GM21737 (cell line): ENCODE measurements around the gene TCF7.
"Not testable (repeated sequence)": the region's sequence is repeated elsewhere in the genome, so short reads cannot be mapped to it uniquely, and the experiment has no call there.

Experiments used
- ATAC-seq: cut with Tn5 transposase; IDR thresholded peaks from one replicate; pipeline ENCODE4 v1.9.1; 2021; ENCODE audit warnings: mild to moderate bottlenecking, moderate library complexity; ENCODE audit not compliant: unreplicated experiment

The TCF7 gene

GRCh38 chr5:134143431-134143830 lies 28.9 kb downstream of the TCF7 start:
- ATAC-seq = no peak

- no peak for ATAC-seq
These were observed 29.8 kb downstream of the TCF7 start for GRCh38 chr5:134143944-134144941.

GRCh38 chr5:134145041-134145757 lies 30.7 kb downstream of the TCF7 start:
- ATAC-seq = no peak

- no peak for ATAC-seq
These were observed 31.5 kb downstream of the TCF7 start for GRCh38 chr5:134145779-134146581.

GRCh38 chr5:134146651-134147518 lies 32.4 kb downstream of the TCF7 start:
- ATAC-seq = no peak

GRCh38 chr5:134148316-134148715 lies 33.8 kb downstream of the TCF7 start:
- no peak for ATAC-seq

- ATAC-seq = no peak
These were observed 34.6 kb downstream of the TCF7 start for GRCh38 chr5:134148986-134149539.

GRCh38 chr5:134149571-134150303 lies 35.3 kb downstream of the TCF7 start:
- no peak for ATAC-seq

GRCh38 chr5:134151723-134152122 lies 37.2 kb downstream of the TCF7 start:
- no peak for ATAC-seq

- ATAC-seq = not testable (repeated sequence)
These were observed 37.8 kb downstream of the TCF7 start for GRCh38 chr5:134152173-134152832.

GRCh38 chr5:134153241-134153640 lies 38.8 kb downstream of the TCF7 start:
- no peak for ATAC-seq

- ATAC-seq = no peak
These were observed 39.2 kb downstream of the TCF7 start for GRCh38 chr5:134153657-134154056.

- no peak for ATAC-seq
These were observed 47.3 kb downstream of the TCF7 start for GRCh38 chr5:134161513-134162395.

- ATAC-seq = no peak
These were observed 48.1 kb downstream of the TCF7 start for GRCh38 chr5:134162592-134162991.

GRCh38 chr5:134171972-134172371 lies 57.5 kb downstream of the TCF7 start:
- ATAC-seq = no peak

- ATAC-seq = no peak
These were observed 60.7 kb downstream of the TCF7 start for GRCh38 chr5:134174841-134175839.
